ENCODE results near the gene APOC3. TPM values are rescaled to one million over a fixed set of nuclear protein-coding genes. Genes with fewer than 3 reads are reported as not detected.
A peak's percentile ranks its signal among the peaks of the same experiment; 100 is the strongest.

APOC3 gene
- total and polyA plus RNA-seq, 2 of the 4 experiments (the other 2 are of a cell fraction) = not detected

DNA sequence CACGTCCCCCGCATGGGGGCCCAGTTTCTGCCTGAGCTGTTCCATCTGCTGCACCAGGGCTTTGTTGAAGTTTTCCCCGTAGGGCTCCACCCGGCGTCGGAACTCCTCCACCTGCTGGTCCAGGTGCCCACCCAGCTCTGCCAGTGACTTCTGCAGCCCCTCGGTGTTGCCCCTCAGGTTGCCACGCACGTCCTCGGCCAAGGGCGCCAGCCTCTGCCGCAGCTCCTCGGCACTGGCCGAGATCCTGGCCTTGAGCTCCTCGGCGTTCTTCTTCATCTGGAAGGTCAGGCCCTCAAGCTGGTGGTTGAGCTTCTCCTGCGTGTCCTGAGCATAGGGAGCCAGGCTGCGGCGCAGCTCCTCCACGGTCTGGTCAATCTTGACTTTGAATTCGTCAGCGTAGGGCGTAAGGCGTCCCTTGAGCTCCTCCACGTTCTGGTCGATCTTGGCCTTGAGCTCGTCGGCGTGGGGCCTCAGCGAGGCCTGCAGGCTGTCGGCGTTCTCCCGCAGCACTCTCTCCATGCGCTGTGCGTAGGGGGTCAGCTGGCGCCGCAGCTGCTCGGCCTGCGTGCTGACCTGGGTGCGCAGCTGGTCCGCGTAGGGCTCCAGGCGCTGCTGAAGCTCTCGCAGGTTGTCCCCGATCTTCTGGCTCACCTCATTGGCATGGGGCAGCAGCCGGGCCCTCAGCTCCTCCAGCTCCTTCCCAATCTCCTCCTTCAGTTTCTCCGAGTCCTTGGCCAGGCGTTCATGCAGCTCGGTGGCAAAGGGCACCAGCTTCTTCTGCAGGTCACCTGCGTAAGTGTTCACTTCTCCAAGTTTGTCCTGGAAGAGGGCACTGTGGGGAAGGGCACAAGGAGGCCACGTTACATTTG lies 8.4 kb upstream of the APOC3 start:
- BruUV-seq (replicated peaks) = no TSS peak
- Histone ChIP-seq H3K14ac (replicated peaks; ENCODE audit: low read depth, low read length) (no peak overlapping the region), H3K4ac (ENCODE audit: low read depth, low read length) (no peak overlapping the region), H4K91ac (ENCODE audit: insufficient read depth, low read depth, low read length) (no peak overlapping the region), H3K4me1 (ENCODE audit: control insufficient read depth, insufficient read depth, low read length) (no peaks in the 10 kb centered on the region), H2BK20ac (ENCODE audit: low read depth, low read length) (no peak overlapping the region), H3K23ac (ENCODE audit: low read depth, low read length) (no peak overlapping the region), H3K9me1 (ENCODE audit: insufficient read depth, low read length) (no peaks in the 10 kb centered on the region), H2AFZ (replicated peaks; ENCODE audit: low read length, poor library complexity) (peak overlapping the region; percentile 51), H2BK15ac (ENCODE audit: low read depth, low read length) (no peak overlapping the region), H3K4me2 (ENCODE audit: low read depth, low read length) (no peak overlapping the region), H3K9ac (ENCODE audit: low read depth, low read length) (no peak overlapping the region), H4K20me1 (ENCODE audit: insufficient read depth, low read length) (no peaks in the 10 kb centered on the region), H3K18ac (ENCODE audit: low read depth, low read length) (no peak overlapping the region), H3K27me3 (ENCODE audit: control insufficient read depth, insufficient read depth, low read length) (peaks cover 21% of the 10 kb centered on the region; the same call in 1 of the 2 replicates), H2AK9ac (replicated peaks; ENCODE audit: low read depth, low read length, poor library complexity) (no peak overlapping the region), H3K27ac (ENCODE audit: insufficient read depth, low read length) (no peak overlapping the region), H3K9me3 (ENCODE audit: control insufficient read depth, insufficient read depth, low read length) (no peaks in the 10 kb centered on the region), H3K56ac (ENCODE audit: extremely low read depth, insufficient read depth, low read length) (no peak overlapping the region), H4K5ac (ENCODE audit: low read depth, low read length) (no peak overlapping the region), H4K8ac (ENCODE audit: low read depth in 2 of 2, low read length in 2 of 2) (no peak overlapping the region), H3K4me3 (ENCODE audit: insufficient read depth, low read depth, low read length) (no peak overlapping the region), H2BK120ac (ENCODE audit: low read depth, low read length) (no peak overlapping the region), H2BK5ac (ENCODE audit: low read depth, low read length, poor library complexity, severe bottlenecking) (no peak overlapping the region), H2AK5ac (ENCODE audit: low read depth, low read length) (no peak overlapping the region), H3K79me1 (ENCODE audit: low read depth in 1 of 2, low read length in 2 of 2) (no peaks in the 10 kb centered on the region), H3K36me3 (ENCODE audit: control insufficient read depth, insufficient read depth, low read length) (no peaks in the 10 kb centered on the region)
- no peak for TF ChIP-seq BHLHE40 (IDR thresholded peaks at IDR 0.05; ENCODE audit: low read depth, low read length)
- no peak for TF ChIP-seq RCOR1 (IDR thresholded peaks at IDR 0.05; ENCODE audit: insufficient replicate concordance, low read length)
- no peak for TF ChIP-seq MXI1 (IDR thresholded peaks at IDR 0.05; ENCODE audit: borderline replicate concordance, low read depth, low read length)
- TF ChIP-seq RFX5 (IDR thresholded peaks at IDR 0.05; ENCODE audit: low read depth, low read length) = no peak
- no peak for TF ChIP-seq CHD1 (IDR thresholded peaks at IDR 0.05; ENCODE audit: low read depth, low read length)
- TF ChIP-seq MAFK (IDR thresholded peaks at IDR 0.05; ENCODE audit: low read depth, low read length) = no peak
- no peak for TF ChIP-seq CEBPB (IDR thresholded peaks at IDR 0.05; ENCODE audit: low read depth, low read length)
- TF ChIP-seq ELK1 (IDR thresholded peaks at IDR 0.05; ENCODE audit: borderline replicate concordance, low read depth, low read length) = no peak
- TF ChIP-seq CTCF (conservative IDR thresholded peaks at IDR 0.05; ENCODE audit: low read depth, low read length) = no peak
- TF ChIP-seq, protein P1, sequence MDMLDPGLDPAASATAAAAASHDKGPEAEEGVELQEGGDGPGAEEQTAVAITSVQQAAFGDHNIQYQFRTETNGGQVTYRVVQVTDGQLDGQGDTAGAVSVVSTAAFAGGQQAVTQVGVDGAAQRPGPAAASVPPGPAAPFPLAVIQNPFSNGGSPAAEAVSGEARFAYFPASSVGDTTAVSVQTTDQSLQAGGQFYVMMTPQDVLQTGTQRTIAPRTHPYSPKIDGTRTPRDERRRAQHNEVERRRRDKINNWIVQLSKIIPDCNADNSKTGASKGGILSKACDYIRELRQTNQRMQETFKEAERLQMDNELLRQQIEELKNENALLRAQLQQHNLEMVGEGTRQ (IDR thresholded peaks at IDR 0.05; ENCODE audit: low read depth, low read length) = no peak
- TF ChIP-seq RAD21 (IDR thresholded peaks at IDR 0.05; ENCODE audit: low read length) = no peak
- no peak for DNase-seq
- intact Hi-C loops (cut with micrococcal nuclease) = no loop called here
- ChIA-PET CTCF (interaction anchor here (1.5 kb wide), 1 partner anchor 30 kb away, joined by 3 read pairs; the partner anchor contains the start of gene APOA5), POLR2A (ENCODE audit: unreplicated experiment) (no interaction called here)
- dilution Hi-C loops (cut with HindIII; ENCODE audit: low sequenced_read_pairs, unreplicated experiment) = no loop called here
- in situ Hi-C loops (cut with MboI; ENCODE audit: low sequenced_read_pairs) = no loop called here
- ATAC-seq (ENCODE audit: low read depth) = no peak
- 92% methylated on average over 33 of the region's 51 CpGs; no CpG with 5 or more reads in 1 of the 2 experiments for WGBS, 2 experiments (ENCODE audit: extremely low coverage in 2 of 2, insufficient read length in 1 of 2)
